Measurements from ENCODE around the gene SENP2. TPM values are rescaled to one million over a fixed set of nuclear protein-coding genes. Genes with fewer than 3 reads are reported as not detected.

Gene SENP2
- total and polyA plus RNA-seq, 2 of the 13 experiments (the other 11 are each of a cell fraction or from before 2014, with no cell fraction given) = 7.7 to 46.2 TPM

DNA sequence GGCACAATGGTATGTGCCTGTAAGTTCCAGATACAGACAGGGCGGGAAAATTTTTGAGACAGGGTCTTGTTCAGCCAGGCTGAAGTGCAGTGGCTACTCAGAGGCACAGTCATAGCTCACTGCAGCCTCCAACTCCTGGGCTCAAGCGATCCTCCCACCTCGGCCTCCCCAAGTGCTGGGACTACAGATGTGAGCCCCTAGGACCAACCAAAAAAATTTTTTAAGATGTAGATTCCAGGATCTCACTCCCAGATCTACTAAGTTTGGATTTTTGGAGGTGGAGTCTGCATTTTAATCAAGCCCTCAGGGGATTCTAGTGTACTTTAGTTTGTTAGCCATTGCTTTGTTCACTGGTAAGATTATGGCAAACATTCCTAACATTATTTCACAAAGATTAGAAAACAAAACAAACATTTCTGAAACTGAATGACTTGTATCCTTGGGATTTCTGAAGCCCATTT is 36.4 kb upstream of the SENP2 start:
- ChIA-PET POLR2A (no interaction called here), CTCF (ENCODE audit: low intra/inter-chr PET ratio, low total read pairs) (no interaction called here)
- H3K4me2 ChIP-seq (ENCODE audit: low read depth, low read length) = no peak overlapping the region
- H4K20me1 ChIP-seq (ENCODE audit: insufficient read depth, low read length) = no peaks in the 10 kb centered on the region
- in situ Hi-C loops (cut with HindIII; ENCODE audit: extremely low pct_ligation_motif_present, low pct_unique_long_range_greater_than_20kb) (no loop called here), intact Hi-C loops (cut with micrococcal nuclease; ENCODE audit: unreplicated experiment) (loop anchor here (10.0 kb wide), 1 partner anchor 45 kb away; no protein-coding TSS in a partner anchor)
- peaks cover 38% of the 10 kb centered on the region for H3K4me1 ChIP-seq (ENCODE audit: insufficient read depth, low read length)
- TF ChIP-seq ZFP90 (CRISPR knock-in tag; IDR thresholded peaks at IDR 0.05; ENCODE audit: borderline replicate concordance) (peak; percentile 46; the same call in 1 of the 2 replicates), GLI4 (CRISPR knock-in tag; IDR thresholded peaks at IDR 0.05; ENCODE audit: borderline replicate concordance) (no peak)
- TF ChIP-seq, protein P1, sequence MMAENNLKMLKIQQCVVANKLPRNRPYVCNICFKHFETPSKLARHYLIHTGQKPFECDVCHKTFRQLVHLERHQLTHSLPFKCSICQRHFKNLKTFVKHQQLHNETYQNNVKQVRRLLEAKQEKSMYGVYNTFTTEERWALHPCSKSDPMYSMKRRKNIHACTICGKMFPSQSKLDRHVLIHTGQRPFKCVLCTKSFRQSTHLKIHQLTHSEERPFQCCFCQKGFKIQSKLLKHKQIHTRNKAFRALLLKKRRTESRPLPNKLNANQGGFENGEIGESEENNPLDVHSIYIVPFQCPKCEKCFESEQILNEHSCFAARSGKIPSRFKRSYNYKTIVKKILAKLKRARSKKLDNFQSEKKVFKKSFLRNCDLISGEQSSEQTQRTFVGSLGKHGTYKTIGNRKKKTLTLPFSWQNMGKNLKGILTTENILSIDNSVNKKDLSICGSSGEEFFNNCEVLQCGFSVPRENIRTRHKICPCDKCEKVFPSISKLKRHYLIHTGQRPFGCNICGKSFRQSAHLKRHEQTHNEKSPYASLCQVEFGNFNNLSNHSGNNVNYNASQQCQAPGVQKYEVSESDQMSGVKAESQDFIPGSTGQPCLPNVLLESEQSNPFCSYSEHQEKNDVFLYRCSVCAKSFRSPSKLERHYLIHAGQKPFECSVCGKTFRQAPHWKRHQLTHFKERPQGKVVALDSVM (CRISPR knock-in tag; IDR thresholded peaks at IDR 0.05) = peak; percentile 92
- H3K79me2 ChIP-seq (ENCODE audit: insufficient read depth, low read length) = no peaks in the 10 kb centered on the region
- no peaks in the 10 kb centered on the region for H3K9me3 ChIP-seq (ENCODE audit: low read length)
- ATAC-seq (no peak), FAIRE-seq (no peak), DNase-seq (ENCODE audit: low spot score) (peak; percentile 25)
- no peak overlapping the region for H3K27ac ChIP-seq (ENCODE audit: extremely low read length, insufficient read depth, low read length)
- no peak overlapping the region for H3K9ac ChIP-seq (ENCODE audit: insufficient read depth, low read depth, low read length)
- no peaks in the 10 kb centered on the region for H3K27me3 ChIP-seq (ENCODE audit: control insufficient read depth in 1 of 2, insufficient read depth in 2 of 2, low read length in 2 of 2)
- H2AFZ ChIP-seq (ENCODE audit: low read length) = no peak overlapping the region
- 21% methylated on average over 3 of the region's 3 CpGs for WGBS (ENCODE audit: low lambda C conversion rate)
- H3K4me3 ChIP-seq (replicated peaks in 1 of 3; ENCODE audit: insufficient read depth in 1 of 3, low read depth in 2 of 3, low read length in 3 of 3) = no peak overlapping the region
- no peaks in the 10 kb centered on the region for H3K36me3 ChIP-seq (replicated peaks in 1 of 2; ENCODE audit: control insufficient read depth in 1 of 2, insufficient read depth in 2 of 2, low read length in 2 of 2)
- no TSS peak for BruUV-seq (replicated peaks)

DNA sequence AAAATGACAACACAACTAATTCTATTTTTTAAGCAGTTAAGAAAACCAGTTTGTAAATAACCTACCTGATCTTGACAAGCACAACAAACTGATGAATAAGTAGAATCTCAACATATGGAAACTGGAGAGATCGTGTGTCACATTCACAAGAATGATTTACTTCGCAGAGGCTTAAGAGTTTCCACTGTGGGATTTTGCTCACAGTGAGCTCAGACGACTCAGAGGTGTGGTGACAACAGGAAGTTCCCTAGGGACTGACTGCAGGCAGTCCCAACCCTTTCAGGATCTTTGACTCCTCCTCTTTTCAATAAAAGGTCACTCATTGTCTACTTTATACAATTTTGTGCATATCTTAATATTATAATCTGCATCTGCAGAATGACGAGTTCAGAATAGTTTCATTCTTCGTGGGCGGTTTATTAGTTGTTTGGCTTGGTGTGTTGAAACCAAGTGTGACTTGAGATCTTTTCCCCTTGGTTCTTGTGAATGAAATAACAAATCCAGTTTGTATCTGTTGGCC is 33.7 kb upstream of the SENP2 start, which contains the start of gene LIPH:
Gene LIPH (minus strand): TSS at position 231 of the 520 bp plus-strand sequence. CDS start 117 bp downstream, at position 114.
- intact Hi-C loops (cut with micrococcal nuclease; ENCODE audit: unreplicated experiment) (loop anchor here (10.0 kb wide), 1 partner anchor 48 kb away; no protein-coding TSS in a partner anchor), in situ Hi-C loops (cut with HindIII; ENCODE audit: extremely low pct_ligation_motif_present, low pct_unique_long_range_greater_than_20kb) (no loop called here)
- no peak within 1 kb of the TSS for H3K27ac ChIP-seq (ENCODE audit: extremely low read length, insufficient read depth, low read length)
- no peak for DNase-seq (ENCODE audit: low spot score)
- H3K4me3 ChIP-seq (replicated peaks in 1 of 3; ENCODE audit: insufficient read depth in 1 of 3, low read depth in 2 of 3, low read length in 3 of 3) = peak within 1 kb of the TSS in 2 of 3 experiments; percentile 4 to 26; a peak in 3 of 6 replicates
- ATAC-seq = peak; percentile 70
- H3K36me3 ChIP-seq (replicated peaks in 1 of 2; ENCODE audit: control insufficient read depth in 1 of 2, insufficient read depth in 2 of 2, low read length in 2 of 2) = no peaks in the 10 kb centered on the region
- no peak within 1 kb of the TSS for H3K9ac ChIP-seq (ENCODE audit: insufficient read depth, low read depth, low read length)
- no peaks in the 10 kb centered on the region for H3K79me2 ChIP-seq (ENCODE audit: insufficient read depth, low read length)
- no peaks in the 10 kb centered on the region for H3K9me3 ChIP-seq (ENCODE audit: low read length)
- no TSS peak for BruUV-seq (replicated peaks)
- H2AFZ ChIP-seq (ENCODE audit: low read length) = peak within 1 kb of the TSS; percentile 92
- no peaks in the 10 kb centered on the region; a peak in 1 of 5 replicates for H3K27me3 ChIP-seq (ENCODE audit: control insufficient read depth in 1 of 2, insufficient read depth in 2 of 2, low read length in 2 of 2)
- peaks cover 31% of the 10 kb centered on the region for H3K4me1 ChIP-seq (ENCODE audit: insufficient read depth, low read length)
- ChIA-PET POLR2A (interaction anchor here (1.1 kb wide), 1 partner anchor 33 kb away, joined by 3 read pairs; the partner anchor contains the start of gene SENP2), CTCF (ENCODE audit: low intra/inter-chr PET ratio, low total read pairs) (no interaction called here)
- 11% methylated on average over 6 of the region's 6 CpGs for WGBS (ENCODE audit: low lambda C conversion rate)
- peak within 1 kb of the TSS; percentile 54 for H3K4me2 ChIP-seq (ENCODE audit: low read depth, low read length)
- peak; percentile 40 for FAIRE-seq
- no peaks in the 10 kb centered on the region for H4K20me1 ChIP-seq (ENCODE audit: insufficient read depth, low read length)
- TF ChIP-seq THYN1 (CRISPR knock-in tag; IDR thresholded peaks at IDR 0.05; ENCODE audit: borderline replicate concordance, low read depth) (no peak), SAP130 (CRISPR knock-in tag; IDR thresholded peaks at IDR 0.05; ENCODE audit: low read depth) (no peak), TEAD3 (CRISPR knock-in tag; optimal IDR thresholded peaks at IDR 0.05; ENCODE audit: borderline replicate concordance) (no peak), DR1 (CRISPR knock-in tag; IDR thresholded peaks at IDR 0.05) (no peak), U2AF2 (IDR thresholded peaks at IDR 0.05; ENCODE audit: low read depth, low read length) (no peak), ZNF749 (CRISPR knock-in tag; IDR thresholded peaks at IDR 0.05; ENCODE audit: borderline replicate concordance) (no peak), ZNF234 (CRISPR knock-in tag; conservative IDR thresholded peaks at IDR 0.05) (no peak), TRIM24 (CRISPR knock-in tag; IDR thresholded peaks at IDR 0.05) (no peak), KMT2B (CRISPR knock-in tag; IDR thresholded peaks at IDR 0.05) (no peak), PHF8 (CRISPR knock-in tag; IDR thresholded peaks at IDR 0.05) (no peak)
- TF ChIP-seq, protein P2, sequence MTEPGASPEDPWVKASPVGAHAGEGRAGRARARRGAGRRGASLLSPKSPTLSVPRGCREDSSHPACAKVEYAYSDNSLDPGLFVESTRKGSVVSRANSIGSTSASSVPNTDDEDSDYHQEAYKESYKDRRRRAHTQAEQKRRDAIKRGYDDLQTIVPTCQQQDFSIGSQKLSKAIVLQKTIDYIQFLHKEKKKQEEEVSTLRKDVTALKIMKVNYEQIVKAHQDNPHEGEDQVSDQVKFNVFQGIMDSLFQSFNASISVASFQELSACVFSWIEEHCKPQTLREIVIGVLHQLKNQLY (CRISPR knock-in tag; IDR thresholded peaks at IDR 0.05) = no peak
- TF ChIP-seq, protein P3, sequence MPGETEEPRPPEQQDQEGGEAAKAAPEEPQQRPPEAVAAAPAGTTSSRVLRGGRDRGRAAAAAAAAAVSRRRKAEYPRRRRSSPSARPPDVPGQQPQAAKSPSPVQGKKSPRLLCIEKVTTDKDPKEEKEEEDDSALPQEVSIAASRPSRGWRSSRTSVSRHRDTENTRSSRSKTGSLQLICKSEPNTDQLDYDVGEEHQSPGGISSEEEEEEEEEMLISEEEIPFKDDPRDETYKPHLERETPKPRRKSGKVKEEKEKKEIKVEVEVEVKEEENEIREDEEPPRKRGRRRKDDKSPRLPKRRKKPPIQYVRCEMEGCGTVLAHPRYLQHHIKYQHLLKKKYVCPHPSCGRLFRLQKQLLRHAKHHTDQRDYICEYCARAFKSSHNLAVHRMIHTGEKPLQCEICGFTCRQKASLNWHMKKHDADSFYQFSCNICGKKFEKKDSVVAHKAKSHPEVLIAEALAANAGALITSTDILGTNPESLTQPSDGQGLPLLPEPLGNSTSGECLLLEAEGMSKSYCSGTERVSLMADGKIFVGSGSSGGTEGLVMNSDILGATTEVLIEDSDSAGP (CRISPR knock-in tag; IDR thresholded peaks at IDR 0.05; ENCODE audit: borderline replicate concordance) = no peak

All from HepG2 (cell line).